BJ (cell line): Measurements from ENCODE around the gene IL17C. TPM values are rescaled to one million over a fixed set of nuclear protein-coding genes. Genes with fewer than 3 reads are reported as not detected.

ENCODE experiments used
- CTCF ChIA-PET: fragments of 350-600 bp; formaldehyde crosslinking; extraction: SDS; loops from one replicate; lab custom pipeline; 2021; ENCODE audit warnings: antibody characterized with exemption, inconsistent platforms; lab: Yijun Ruan, JAX
- POLR2A ChIA-PET: fragments of 300-600 bp; sonication (Branson Sonifier 250); formaldehyde crosslinking; extraction: SDS; loops from one replicate; lab custom pipeline; 2021; ENCODE audit warnings: antibody characterized with exemption; lab: Charles Lee
- DNase-seq: peaks from one replicate; pipeline ENCODE4 v3.0.0-alpha.2; 2011; ENCODE audit warnings: low read depth
- H3K27me3 ChIP-seq: 2 replicates; pipeline ENCODE4 v1.6.0; 2011; ENCODE audit warnings: low read length; ENCODE audit not compliant: control insufficient read depth, insufficient read depth
- H3K36me3 ChIP-seq: 2 replicates; pipeline ENCODE4 v1.5.1; 2011; ENCODE audit warnings: low read length; ENCODE audit not compliant: control insufficient read depth, insufficient read depth
- H3K4me3 ChIP-seq: 2 replicates; pipeline ENCODE4 v1.5.1; 2011; ENCODE audit warnings: low read depth, mild to moderate bottlenecking, control low read depth, low read length
- polyA plus RNA-seq: library from polyadenylated mRNA; depleted of rRNA; stranded (reverse); fragments of >200 nt; gene quantifications from 2 replicates; pipeline ENCODE4 v1.2.3, GENCODE V29; 2011
- TF ChIP-seq, protein P1 (sequence below): IDR thresholded peaks from 2 replicates; pipeline ENCODE4 v1.5.1; 2011; ENCODE audit warnings: low read depth, mild to moderate bottlenecking, control low read depth, inconsistent platforms, low read length, moderate library complexity; ENCODE audit not compliant: insufficient read depth

The IL17C gene
- polyA plus RNA-seq, 1 experiment: not detected

DNA sequence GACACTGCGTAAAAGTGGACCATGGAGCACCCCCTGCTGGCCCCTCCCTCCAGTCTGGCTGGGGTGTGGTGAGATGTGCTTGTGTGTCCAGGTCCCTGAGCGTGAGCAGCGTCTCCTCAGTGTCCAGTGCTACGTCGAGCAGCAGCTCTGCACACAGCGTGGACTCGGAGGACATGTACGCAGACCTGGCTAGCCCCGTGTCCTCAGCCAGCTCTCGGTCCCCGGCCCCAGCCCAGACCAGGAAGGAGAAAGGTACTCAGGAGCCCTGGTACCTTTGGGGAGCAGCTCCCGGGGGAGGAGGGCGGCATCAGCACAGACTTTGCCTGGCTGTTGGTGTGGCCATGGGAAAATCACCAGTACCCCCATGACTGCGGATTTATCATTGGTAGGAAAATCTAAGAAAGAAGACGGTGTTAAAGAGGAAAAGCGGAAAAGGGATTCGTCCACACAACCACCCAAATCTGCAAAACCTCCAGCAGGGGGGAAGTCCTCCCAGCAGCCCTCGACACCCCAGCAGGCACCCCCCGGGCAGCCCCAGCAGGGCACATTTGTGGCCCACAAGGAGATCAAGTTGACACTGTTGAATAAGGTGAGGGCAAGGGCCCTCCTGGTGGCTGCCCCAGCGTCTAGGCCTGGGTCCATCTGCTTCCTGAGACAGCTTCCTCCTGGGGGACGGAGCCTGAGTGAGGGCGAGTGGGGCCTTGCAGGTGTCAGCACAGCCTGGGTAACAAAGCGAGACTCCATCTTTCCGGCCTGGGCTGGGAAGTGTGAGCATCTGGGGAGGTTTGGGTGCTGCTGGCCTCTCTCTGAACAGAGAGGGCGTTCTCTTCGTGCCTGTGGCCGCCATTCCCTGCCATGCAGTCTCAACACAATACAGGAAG is 10.6 kb upstream of the IL17C start:
- ChIA-PET POLR2A (no interaction called here), CTCF (no interaction called here)
- peaks cover 43% of the 10 kb centered on the region for H3K36me3 ChIP-seq

DNA sequence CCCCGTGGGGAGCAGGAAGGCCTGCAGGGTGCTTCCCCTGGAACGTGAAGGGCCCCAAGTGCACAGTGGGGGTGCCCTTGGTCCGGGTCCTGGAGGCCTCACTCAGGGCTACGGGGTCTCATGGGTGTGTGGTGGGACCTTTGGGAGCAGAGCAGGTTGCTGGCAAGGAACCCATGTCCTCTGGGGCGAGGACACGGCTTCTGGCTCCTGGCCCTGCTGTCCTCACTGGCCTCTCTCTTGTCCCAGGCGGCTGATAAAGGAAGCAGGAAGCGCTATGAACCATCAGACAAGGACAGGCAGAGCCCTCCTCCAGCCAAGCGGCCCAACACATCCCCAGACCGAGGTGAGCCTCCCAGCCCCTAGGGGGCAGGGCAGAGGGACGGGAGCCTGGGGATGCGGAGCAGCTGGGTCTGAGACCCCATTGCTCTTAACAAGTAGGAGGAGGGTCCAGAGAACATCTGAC is 9.8 kb upstream of the IL17C start:
- POLR2A ChIA-PET: no interaction called here
- no peak for DNase-seq
- Histone ChIP-seq H3K27me3 (no peaks in the 10 kb centered on the region), H3K36me3 (peaks cover 40% of the 10 kb centered on the region), H3K4me3 (no peak overlapping the region)
- CTCF ChIA-PET: interaction anchor here (0.6 kb wide), 1 partner anchor 172 kb away, joined by 3 read pairs; no protein-coding TSS in a partner anchor
- TF ChIP-seq, protein P1, sequence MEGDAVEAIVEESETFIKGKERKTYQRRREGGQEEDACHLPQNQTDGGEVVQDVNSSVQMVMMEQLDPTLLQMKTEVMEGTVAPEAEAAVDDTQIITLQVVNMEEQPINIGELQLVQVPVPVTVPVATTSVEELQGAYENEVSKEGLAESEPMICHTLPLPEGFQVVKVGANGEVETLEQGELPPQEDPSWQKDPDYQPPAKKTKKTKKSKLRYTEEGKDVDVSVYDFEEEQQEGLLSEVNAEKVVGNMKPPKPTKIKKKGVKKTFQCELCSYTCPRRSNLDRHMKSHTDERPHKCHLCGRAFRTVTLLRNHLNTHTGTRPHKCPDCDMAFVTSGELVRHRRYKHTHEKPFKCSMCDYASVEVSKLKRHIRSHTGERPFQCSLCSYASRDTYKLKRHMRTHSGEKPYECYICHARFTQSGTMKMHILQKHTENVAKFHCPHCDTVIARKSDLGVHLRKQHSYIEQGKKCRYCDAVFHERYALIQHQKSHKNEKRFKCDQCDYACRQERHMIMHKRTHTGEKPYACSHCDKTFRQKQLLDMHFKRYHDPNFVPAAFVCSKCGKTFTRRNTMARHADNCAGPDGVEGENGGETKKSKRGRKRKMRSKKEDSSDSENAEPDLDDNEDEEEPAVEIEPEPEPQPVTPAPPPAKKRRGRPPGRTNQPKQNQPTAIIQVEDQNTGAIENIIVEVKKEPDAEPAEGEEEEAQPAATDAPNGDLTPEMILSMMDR: peak; percentile 46

More for the DNA sequence above, 10.6 kb upstream of the IL17C start:
- H3K4me3 ChIP-seq: no peak overlapping the region
- TF ChIP-seq, protein P1: no peak
- H3K27me3 ChIP-seq: no peaks in the 10 kb centered on the region
- DNase-seq: no peak

DNA sequence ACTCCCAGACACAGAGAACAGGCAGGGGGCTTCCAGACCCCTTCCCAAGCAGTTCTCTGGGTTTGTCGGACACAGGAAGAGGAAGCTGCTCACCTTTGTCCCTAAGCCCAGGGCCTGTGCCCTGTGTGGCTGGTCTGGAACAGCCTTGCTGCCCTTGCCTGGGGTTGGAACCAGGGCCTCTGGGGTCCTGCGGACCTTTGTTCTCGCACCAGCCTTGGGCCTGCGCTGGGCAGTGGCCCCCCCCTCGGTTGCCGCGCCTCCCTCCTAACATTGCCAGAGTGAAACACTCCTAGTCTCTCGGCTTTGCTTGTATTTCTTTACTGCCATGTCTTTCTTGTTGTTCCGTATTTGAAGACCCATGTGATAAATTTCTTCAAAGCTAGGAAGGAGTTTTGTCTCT is 8.5 kb upstream of the IL17C start:
- ChIA-PET POLR2A (no interaction called here), CTCF (no interaction called here)
- H3K36me3 ChIP-seq: peaks cover 28% of the 10 kb centered on the region
- no peaks in the 10 kb centered on the region for H3K27me3 ChIP-seq
- no peak overlapping the region for H3K4me3 ChIP-seq
- TF ChIP-seq, protein P1: no peak
- DNase-seq: no peak

DNA sequence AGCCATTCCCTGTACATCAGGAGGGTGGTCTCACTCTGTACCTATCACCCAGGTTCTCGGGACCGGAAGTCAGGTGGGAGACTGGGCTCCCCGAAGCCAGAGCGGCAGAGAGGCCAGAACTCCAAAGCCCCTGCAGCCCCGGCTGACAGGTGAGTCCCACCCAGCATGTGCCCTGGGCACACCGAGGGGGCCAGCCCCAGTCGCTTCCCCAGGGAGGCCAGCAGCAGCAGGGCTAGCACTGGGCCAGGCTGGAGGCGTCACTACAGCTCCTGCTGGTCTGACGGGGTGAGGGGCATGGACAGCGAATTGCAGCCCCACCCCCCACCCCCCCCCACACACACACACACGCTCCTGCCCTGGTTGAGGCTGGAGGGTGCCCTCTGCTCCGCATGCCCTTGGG is 7.9 kb upstream of the IL17C start:
- TF ChIP-seq, protein P1: no peak
- peaks cover 23% of the 10 kb centered on the region for H3K36me3 ChIP-seq
- ChIA-PET CTCF (no interaction called here), POLR2A (no interaction called here)
- no peak for DNase-seq
- no peak overlapping the region for H3K4me3 ChIP-seq
- H3K27me3 ChIP-seq: no peaks in the 10 kb centered on the region

DNA sequence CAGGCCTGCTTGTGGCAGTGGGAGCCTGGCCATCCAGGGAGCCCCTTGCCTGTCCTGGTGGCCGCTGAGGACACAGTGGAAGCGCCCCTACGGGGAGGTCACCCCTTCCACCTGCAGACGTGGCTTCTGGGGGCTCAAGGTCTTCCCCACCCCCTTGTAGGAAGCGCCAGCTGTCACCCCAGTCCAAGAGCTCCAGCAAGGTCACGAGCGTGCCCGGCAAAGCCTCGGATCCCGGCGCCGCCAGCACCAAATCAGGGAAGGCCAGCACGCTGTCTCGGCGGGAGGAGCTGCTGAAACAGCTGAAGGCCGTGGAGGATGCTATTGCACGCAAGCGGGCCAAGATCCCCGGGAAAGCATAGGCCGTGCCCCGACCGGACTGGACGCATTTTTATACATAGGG is 7.4 kb upstream of the IL17C start:
- Histone ChIP-seq H3K4me3 (no peak overlapping the region), H3K27me3 (no peaks in the 10 kb centered on the region), H3K36me3 (peaks cover 23% of the 10 kb centered on the region)
- ChIA-PET CTCF (no interaction called here), POLR2A (no interaction called here)
- DNase-seq: no peak
- TF ChIP-seq, protein P1: no peak
